ENCODE results near the gene TFF2. TPM values are rescaled to one million over a fixed set of nuclear protein-coding genes. Genes with fewer than 3 reads are reported as not detected.

TFF2 gene
- total RNA-seq, 2 experiments from 2014 or later, result not detected

GRCh38 chr21:42384989-42385388 lies 34.2 kb upstream of the TFF2 start:
- H3K27ac ChIP-seq (ENCODE audit: low read depth in 1 of 2, low read length in 2 of 2), result no peak overlapping the region
- H3K4me1 Mint-ChIP-seq (ENCODE audit: low read depth), result peaks cover 45% of the 10 kb centered on the region
- ChIA-PET POLR2A (no interaction called here), CTCF (no interaction called here)
- H3K27me3 ChIP-seq (ENCODE audit: control insufficient read depth in 1 of 2, insufficient read depth in 2 of 2, low read length in 2 of 2), result no peaks in the 10 kb centered on the region
- intact Hi-C loops (cut with DNase I, micrococcal nuclease), result no loop called here
- DNase-seq, result no peak
- TF ChIP-seq CTCF (IDR thresholded peaks at IDR 0.05), result no peak
- H3K9me3 ChIP-seq (ENCODE audit: control insufficient read depth in 1 of 2, insufficient read depth in 1 of 2, low read length in 2 of 2), result peaks cover 11 to 31% of the 10 kb centered on the region in 2 experiments
- peaks cover 9% of the 10 kb centered on the region for H3K9me3 Mint-ChIP-seq
- no peaks in the 10 kb centered on the region for H3K36me3 Mint-ChIP-seq (ENCODE audit: low read depth)
- no peak for ATAC-seq (ENCODE audit: poor library complexity)
- H3K4me1 ChIP-seq (ENCODE audit: insufficient read depth, low read length), result peaks cover 32% of the 10 kb centered on the region
- H3K4me3 Mint-ChIP-seq, result peak overlapping the region; percentile 20
- peak overlapping the region; percentile 71 for H3K27ac Mint-ChIP-seq
- H3K27me3 Mint-ChIP-seq, result no peaks in the 10 kb centered on the region
- H3K4me3 ChIP-seq (ENCODE audit: low read length), result no peak overlapping the region
- H3K36me3 ChIP-seq (ENCODE audit: insufficient read depth, low read length), result no peaks in the 10 kb centered on the region

GRCh38 chr21:42384156-42384945 lies 33.6 kb upstream of the TFF2 start:
- Mint-ChIP-seq H3K4me1 (ENCODE audit: low read depth) (peaks cover 38% of the 10 kb centered on the region), H3K36me3 (ENCODE audit: low read depth) (no peaks in the 10 kb centered on the region)
- TF ChIP-seq CTCF (IDR thresholded peaks at IDR 0.05), result no peak

GRCh38 chr21:42383331-42383730 lies 32.5 kb upstream of the TFF2 start:
- Histone ChIP-seq H3K27ac (ENCODE audit: low read depth in 1 of 2, low read length in 2 of 2) (no peak overlapping the region), H3K4me1 (ENCODE audit: insufficient read depth, low read length) (peaks cover 15% of the 10 kb centered on the region), H3K27me3 (ENCODE audit: control insufficient read depth in 1 of 2, insufficient read depth in 2 of 2, low read length in 2 of 2) (no peaks in the 10 kb centered on the region), H3K4me3 (ENCODE audit: low read length) (no peak overlapping the region), H3K9me3 (ENCODE audit: control insufficient read depth in 1 of 2, insufficient read depth in 1 of 2, low read length in 2 of 2) (peaks cover 11 to 31% of the 10 kb centered on the region in 2 experiments), H3K36me3 (ENCODE audit: insufficient read depth, low read length) (no peaks in the 10 kb centered on the region)
- DNase-seq (no peak), ATAC-seq (ENCODE audit: poor library complexity) (no peak)
- Mint-ChIP-seq H3K27ac (no peak overlapping the region), H3K4me3 (no peak overlapping the region), H3K27me3 (no peaks in the 10 kb centered on the region), H3K36me3 (ENCODE audit: low read depth) (no peaks in the 10 kb centered on the region), H3K4me1 (ENCODE audit: low read depth) (peaks cover 31% of the 10 kb centered on the region), H3K9me3 (peaks cover 9% of the 10 kb centered on the region)
- no peak for TF ChIP-seq CTCF (IDR thresholded peaks at IDR 0.05)
- intact Hi-C loops (cut with DNase I, micrococcal nuclease), result no loop called here
- CTCF ChIA-PET, result no interaction called here
- POLR2A ChIA-PET, result interaction anchor here (0.5 to 3.2 kb wide), 3 partner anchors 10 to 42 kb away, joined by 3 to 13 read pairs (median 3); partner anchors contain the start of gene UBASH3A

More at GRCh38 chr21:42384156-42384945, 33.6 kb upstream of the TFF2 start:
- Histone ChIP-seq H3K27me3 (ENCODE audit: control insufficient read depth in 1 of 2, insufficient read depth in 2 of 2, low read length in 2 of 2) (no peaks in the 10 kb centered on the region), H3K36me3 (ENCODE audit: insufficient read depth, low read length) (no peaks in the 10 kb centered on the region), H3K27ac (ENCODE audit: low read depth in 1 of 2, low read length in 2 of 2) (no peak overlapping the region), H3K4me3 (ENCODE audit: low read length) (no peak overlapping the region), H3K4me1 (ENCODE audit: insufficient read depth, low read length) (peaks cover 25% of the 10 kb centered on the region), H3K9me3 (ENCODE audit: control insufficient read depth in 1 of 2, insufficient read depth in 1 of 2, low read length in 2 of 2) (peaks cover 11 to 31% of the 10 kb centered on the region in 2 experiments)
- intact Hi-C loops (cut with DNase I, micrococcal nuclease), result no loop called here
- no peak overlapping the region for H3K27ac Mint-ChIP-seq
- POLR2A ChIA-PET, result interaction anchor here (0.5 kb wide), 1 partner anchor 81 kb away, joined by 3 read pairs; no protein-coding TSS in a partner anchor
- DNase-seq (no peak), ATAC-seq (ENCODE audit: poor library complexity) (no peak)
- CTCF ChIA-PET, result no interaction called here
- H3K4me3 Mint-ChIP-seq, result no peak overlapping the region
- peaks cover 9% of the 10 kb centered on the region for H3K9me3 Mint-ChIP-seq
- no peaks in the 10 kb centered on the region for H3K27me3 Mint-ChIP-seq

All from CD4-positive, alpha-beta T cell (primary cell).